MM.1S (cell line): ENCODE results near the gene B4GALT3.

ENCODE experiments used
- DNase-seq: peaks from one replicate; pipeline ENCODE4 v3.0.0-alpha.2; 2015
- H2AFZ ChIP-seq: fragments of 300-600 bp; sonication (generic); 2 replicates; pipeline ENCODE4 v1.6.0; 2016; ENCODE audit warnings: antibody characterized with exemption, low read length
- H3F3A ChIP-seq: fragments of 300-600 bp; sonication (generic); 2 replicates; pipeline ENCODE4 v1.6.1; 2016; ENCODE audit warnings: mild to moderate bottlenecking, antibody characterized with exemption, low read length, moderate library complexity, mixed read lengths; ENCODE audit not compliant: insufficient read depth
- H3K27ac ChIP-seq: fragments of 300-600 bp; sonication (generic); 2 replicates; pipeline ENCODE4 v1.5.1; 2016; ENCODE audit warnings: mild to moderate bottlenecking, low read length
- H3K27me3 ChIP-seq: fragments of 300-600 bp; sonication (generic); replicated peaks from 2 replicates; pipeline ENCODE4 v1.6.0; 2016; ENCODE audit warnings: low read length; ENCODE audit not compliant: insufficient read depth
- H3K36me3 ChIP-seq: fragments of 300-600 bp; sonication (generic); replicated peaks from 2 replicates; pipeline ENCODE4 v1.6.1; 2016; ENCODE audit warnings: mild to moderate bottlenecking, low read length, mixed read lengths; ENCODE audit not compliant: insufficient read depth
- H3K4me1 ChIP-seq: fragments of 300-600 bp; sonication (generic); 2 replicates; pipeline ENCODE4 v1.6.1; 2016; ENCODE audit warnings: low read length, mixed read lengths
- H3K4me2 ChIP-seq: fragments of 300-600 bp; sonication (generic); 2 replicates; pipeline ENCODE4 v1.6.0; 2016; ENCODE audit warnings: low read depth, low read length
- H3K4me3 ChIP-seq: fragments of 300-600 bp; sonication (generic); 2 replicates; pipeline ENCODE4 v1.5.1; 2016; ENCODE audit warnings: low read length, mixed read lengths
- H3K79me2 ChIP-seq: fragments of 300-600 bp; sonication (generic); 2 replicates; pipeline ENCODE4 v1.6.1; 2016; ENCODE audit warnings: mixed run types, low read length, mixed read lengths
- H3K9ac ChIP-seq: fragments of 300-600 bp; sonication (generic); 2 replicates; pipeline ENCODE4 v1.6.1; 2016; ENCODE audit warnings: low read length, mixed read lengths
- H3K9me2 ChIP-seq: fragments of 300-600 bp; sonication (generic); replicated peaks from 2 replicates; pipeline ENCODE4 v1.6.1; 2016; ENCODE audit warnings: mild to moderate bottlenecking, low read length, mixed read lengths; ENCODE audit not compliant: insufficient read depth
- H3K9me3 ChIP-seq: fragments of 300-600 bp; sonication (generic); replicated peaks from 2 replicates; pipeline ENCODE4 v1.6.1; 2016; ENCODE audit warnings: mild to moderate bottlenecking, low read length, mixed read lengths; ENCODE audit not compliant: insufficient read depth
- H4K20me1 ChIP-seq: fragments of 300-600 bp; sonication (generic); 2 replicates; pipeline ENCODE4 v1.6.1; 2016; ENCODE audit warnings: mild to moderate bottlenecking, low read length, moderate library complexity, mixed read lengths; ENCODE audit not compliant: insufficient read depth
- CTCF ChIP-seq: fragments of 300-600 bp; sonication (generic); IDR thresholded peaks from 2 replicates; pipeline ENCODE4 v1.5.1; 2016; ENCODE audit warnings: antibody characterized with exemption, low read length, mixed read lengths
- EZH2 ChIP-seq: fragments of 300-600 bp; sonication (generic); optimal IDR thresholded peaks from 2 replicates; pipeline ENCODE3; 2017; ENCODE audit warnings: low read depth, mild to moderate bottlenecking, antibody characterized with exemption, low read length, mixed read lengths
- EZH2phosphoT487 ChIP-seq: fragments of 300-600 bp; sonication (generic); IDR thresholded peaks from 2 replicates; pipeline ENCODE4 v1.6.1; 2018; ENCODE audit warnings: antibody characterized with exemption, low read length

B4GALT3 gene

DNA sequence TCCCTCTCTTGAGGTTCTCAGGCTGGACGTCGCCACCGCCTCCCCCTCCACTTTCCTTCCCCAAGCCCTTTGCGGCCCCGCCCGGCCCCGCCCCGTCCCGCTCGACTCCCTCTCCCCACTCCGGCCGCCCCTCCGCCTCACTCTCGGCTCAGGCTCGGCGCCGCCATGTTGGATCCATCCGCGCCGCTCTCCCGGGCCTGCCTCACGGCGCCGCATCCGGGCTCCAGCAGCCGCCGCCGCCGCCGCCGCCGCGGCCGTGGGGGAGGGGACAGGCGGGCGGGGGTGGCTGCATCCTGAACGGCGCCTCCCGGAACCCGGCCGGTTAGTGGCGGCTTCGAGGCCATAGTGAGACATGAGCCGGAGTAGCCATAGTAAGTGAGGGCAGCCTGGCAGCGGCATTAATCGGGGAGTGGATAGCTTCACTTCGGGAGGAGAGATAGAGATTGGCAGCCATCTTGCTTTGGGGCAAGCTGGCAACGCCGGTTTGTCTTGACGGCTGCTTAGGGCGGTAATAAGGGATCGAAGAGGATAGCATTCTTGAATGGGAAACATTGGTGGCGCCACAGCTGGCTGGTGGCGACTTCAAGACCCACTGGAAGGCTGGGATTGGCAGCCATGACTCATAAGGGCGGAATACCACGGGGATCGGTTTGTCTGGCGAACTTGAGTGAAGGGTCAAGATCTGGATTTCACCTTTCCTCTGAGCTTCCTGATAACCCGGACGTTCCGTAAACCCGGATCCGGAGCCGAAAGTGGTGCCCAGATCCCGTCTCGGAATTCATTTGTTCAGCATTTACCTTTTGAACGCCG is 44.7 kb downstream of the B4GALT3 start, which contains the start of gene DEDD:
Gene DEDD (minus strand): TSS at position 258 of the 810 bp plus-strand sequence. CDS start 8,205 bp downstream, outside the sequence.
- Histone ChIP-seq H3K9me3 (no peaks in the 10 kb centered on the region), H3K4me1 (peaks cover 9% of the 10 kb centered on the region; the same call in 1 of the 2 replicates), H3K27me3 (no peaks in the 10 kb centered on the region), H3K79me2 (peaks cover 82% of the 10 kb centered on the region), H3F3A (peaks cover 33% of the 10 kb centered on the region), H3K9me2 (no peaks in the 10 kb centered on the region), H2AFZ (peak within 1 kb of the TSS; percentile 90), H3K4me2 (peak within 1 kb of the TSS; percentile 95), H3K36me3 (no peaks in the 10 kb centered on the region), H4K20me1 (no peaks in the 10 kb centered on the region), H3K27ac (peak within 1 kb of the TSS; percentile 52; the same call in 1 of the 2 replicates), H3K4me3 (peak within 1 kb of the TSS; percentile 88), H3K9ac (peak within 1 kb of the TSS; percentile 81)
- TF ChIP-seq EZH2phosphoT487 (no peak), CTCF (no peak), EZH2 (no peak)
- peak; percentile 97 for DNase-seq

- peak overlapping the region; percentile 52; the same call in 1 of the 2 replicates for H3K27ac ChIP-seq
- H3K9me2 ChIP-seq = no peaks in the 10 kb centered on the region
- peak overlapping the region; percentile 88 for H3K4me3 ChIP-seq
- no peaks in the 10 kb centered on the region for H3K27me3 ChIP-seq
- DNase-seq = no peak
- peak overlapping the region; percentile 81 for H3K9ac ChIP-seq
- H2AFZ ChIP-seq = peak overlapping the region; percentile 90
- TF ChIP-seq EZH2phosphoT487 = no peak
- H4K20me1 ChIP-seq = no peaks in the 10 kb centered on the region
- peak overlapping the region; percentile 94 for H3K4me2 ChIP-seq
- no peaks in the 10 kb centered on the region for H3K36me3 ChIP-seq
- peaks cover 9% of the 10 kb centered on the region; the same call in 1 of the 2 replicates for H3K4me1 ChIP-seq
- no peaks in the 10 kb centered on the region for H3K9me3 ChIP-seq
- peaks cover 91% of the 10 kb centered on the region for H3K79me2 ChIP-seq
- H3F3A ChIP-seq = peaks cover 33% of the 10 kb centered on the region
Measured at GRCh38 chr1:161131523-161132409, 45.5 kb downstream of the B4GALT3 start.

- H3K4me3 ChIP-seq = no peak overlapping the region
- H3K36me3 ChIP-seq = no peaks in the 10 kb centered on the region
- no peak overlapping the region for H3K9ac ChIP-seq
- H3K9me3 ChIP-seq = no peaks in the 10 kb centered on the region
- H3K9me2 ChIP-seq = no peaks in the 10 kb centered on the region
- TF ChIP-seq CTCF = no peak
- no peak for TF ChIP-seq EZH2
- DNase-seq = no peak
- no peak overlapping the region for H2AFZ ChIP-seq
- H3K27ac ChIP-seq = no peak overlapping the region
- H3F3A ChIP-seq = peaks cover 27% of the 10 kb centered on the region
- peaks cover 9% of the 10 kb centered on the region; the same call in 1 of the 2 replicates for H3K4me1 ChIP-seq
- no peak overlapping the region for H3K4me2 ChIP-seq
- no peaks in the 10 kb centered on the region for H4K20me1 ChIP-seq
- no peaks in the 10 kb centered on the region for H3K27me3 ChIP-seq
- peaks cover 89% of the 10 kb centered on the region for H3K79me2 ChIP-seq
Measured at GRCh38 chr1:161130266-161130665, 47.0 kb downstream of the B4GALT3 start.
